HG03196 (cell line): Measurements from ENCODE around the gene CNNM2.
"Not testable (repeated sequence)": the region's sequence is repeated elsewhere in the genome, so short reads cannot be mapped to it uniquely, and the experiment has no call there.

Source experiments
- ATAC-seq: cut with Tn5 transposase; IDR thresholded peaks from one replicate; pipeline ENCODE4 v1.9.1; 2021; ENCODE audit not compliant: unreplicated experiment

Gene CNNM2

GRCh38 chr10:103102195-103102594 is 184.1 kb downstream of the CNNM2 start:
- ATAC-seq = no peak

DNA sequence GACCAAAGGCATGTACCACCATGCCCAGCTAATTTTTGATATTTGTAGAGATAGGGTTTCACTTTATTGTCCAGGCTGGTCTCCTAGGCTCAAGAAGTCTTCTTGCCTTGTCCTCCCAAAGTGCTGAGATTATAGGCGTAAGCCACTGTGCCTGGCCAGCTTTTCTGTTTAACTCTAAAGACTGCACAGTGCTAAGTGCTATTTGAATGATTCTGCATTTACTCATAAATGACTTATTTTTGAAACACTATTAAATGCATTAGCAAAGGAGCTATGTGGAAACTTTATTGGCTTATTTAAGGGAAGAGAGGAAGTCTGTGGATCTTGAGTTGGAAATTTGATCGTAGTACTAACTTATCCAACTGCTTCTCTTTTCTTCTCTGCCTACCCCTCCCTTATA is 185.9 kb downstream of the CNNM2 start:
- ATAC-seq = no peak

DNA sequence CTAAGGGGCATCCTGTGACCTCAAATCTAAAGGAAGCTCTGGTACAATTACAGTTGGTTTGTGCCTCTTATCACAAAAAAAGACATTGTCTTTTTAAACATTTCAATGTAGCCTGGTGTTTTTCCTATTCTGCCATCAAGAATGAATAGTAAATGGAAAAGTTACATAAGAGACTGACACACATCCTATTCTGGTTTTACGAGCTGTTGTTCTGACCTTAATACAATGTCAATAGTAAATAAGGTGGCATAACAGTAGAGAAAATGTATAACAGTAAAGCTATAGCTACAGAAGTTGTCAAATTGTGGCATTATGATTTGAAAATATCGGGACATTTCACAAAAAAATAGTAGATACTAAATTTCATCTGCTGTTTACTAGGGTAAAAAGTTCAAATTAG is 186.6 kb downstream of the CNNM2 start:
- no peak for ATAC-seq

GRCh38 chr10:103105462-103105861 is 187.4 kb downstream of the CNNM2 start:
- no peak for ATAC-seq

DNA sequence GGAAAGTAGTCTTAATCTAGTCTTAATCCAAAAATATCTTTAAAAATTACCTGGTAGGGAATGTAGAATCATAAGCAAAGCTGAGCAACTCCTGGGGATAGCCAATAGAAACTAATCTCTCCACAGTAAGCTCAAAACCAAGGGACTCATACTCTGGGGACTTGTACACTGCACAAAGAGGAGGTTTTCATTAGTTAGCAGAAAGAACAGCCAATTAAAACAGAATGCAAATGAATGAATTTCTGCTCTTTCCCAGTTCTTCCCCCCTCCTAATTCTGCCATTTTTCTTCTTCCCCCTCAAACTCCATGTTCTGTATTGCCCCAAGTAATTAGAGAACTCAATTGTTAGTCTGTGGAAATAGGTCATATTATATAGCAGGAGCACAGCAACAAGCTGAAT is 188.4 kb downstream of the CNNM2 start:
- no peak for ATAC-seq

- ATAC-seq = no peak
Measured at GRCh38 chr10:103109821-103110220, 191.7 kb downstream of the CNNM2 start.

DNA sequence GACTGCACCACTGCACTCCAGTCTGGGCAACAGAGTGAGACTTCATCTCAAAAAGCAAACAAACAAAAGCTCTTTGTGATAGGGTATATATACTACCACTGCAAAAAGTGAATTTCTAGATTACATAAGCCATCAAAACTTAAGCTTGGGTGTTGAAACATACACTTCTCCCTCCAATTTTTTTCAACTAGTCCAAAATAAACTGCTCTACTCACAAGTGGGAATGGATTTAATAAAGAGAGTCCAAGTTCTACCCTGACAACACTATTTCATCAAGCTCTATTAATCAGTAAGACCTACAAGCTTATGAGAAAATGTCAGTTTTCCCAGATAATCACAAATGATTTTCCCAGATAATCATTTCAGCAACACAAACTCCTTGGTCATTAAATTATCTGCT is 192.3 kb downstream of the CNNM2 start:
- no peak for ATAC-seq

DNA sequence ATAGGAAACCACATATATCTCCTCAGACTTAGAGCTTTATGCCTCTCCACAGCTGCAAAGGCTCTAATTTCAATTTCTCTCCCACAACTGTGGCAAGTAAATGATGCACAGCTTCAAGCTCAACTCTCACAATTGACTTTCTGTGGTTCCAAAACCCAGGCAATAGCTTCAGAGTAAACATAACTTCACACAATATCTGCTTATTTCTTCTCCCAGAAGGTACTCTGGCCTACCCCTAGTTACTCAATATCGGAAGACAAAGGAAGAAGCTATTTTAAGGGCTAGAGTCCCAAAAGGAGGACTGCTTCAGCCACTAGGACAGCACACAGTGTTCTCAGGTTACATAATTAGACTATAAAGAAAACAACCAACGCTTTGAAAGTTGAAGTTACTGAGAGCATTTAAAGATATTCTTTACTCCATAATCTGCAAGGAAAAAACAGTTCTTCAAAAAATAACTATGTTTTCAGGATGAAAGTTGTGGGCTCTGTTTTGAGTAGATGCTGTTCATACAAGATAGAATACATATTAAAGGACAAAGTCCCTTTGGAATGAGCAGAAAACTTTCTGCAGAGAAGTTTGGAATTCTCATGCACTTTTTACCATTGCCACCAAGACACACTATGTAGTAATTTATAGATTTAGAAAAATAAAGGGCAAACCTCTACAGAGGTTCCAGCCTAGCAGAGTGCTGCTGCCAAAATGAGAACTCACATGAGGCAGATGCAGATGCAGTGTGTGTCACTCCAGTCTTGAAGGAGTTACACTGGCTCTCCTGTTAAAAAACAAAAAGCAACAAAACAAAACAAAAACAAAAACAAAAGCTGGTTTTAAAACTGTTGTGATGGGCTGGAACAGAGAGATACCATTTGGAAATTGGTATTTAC is 193.2 kb downstream of the CNNM2 start:
- ATAC-seq = peak; percentile 72

DNA sequence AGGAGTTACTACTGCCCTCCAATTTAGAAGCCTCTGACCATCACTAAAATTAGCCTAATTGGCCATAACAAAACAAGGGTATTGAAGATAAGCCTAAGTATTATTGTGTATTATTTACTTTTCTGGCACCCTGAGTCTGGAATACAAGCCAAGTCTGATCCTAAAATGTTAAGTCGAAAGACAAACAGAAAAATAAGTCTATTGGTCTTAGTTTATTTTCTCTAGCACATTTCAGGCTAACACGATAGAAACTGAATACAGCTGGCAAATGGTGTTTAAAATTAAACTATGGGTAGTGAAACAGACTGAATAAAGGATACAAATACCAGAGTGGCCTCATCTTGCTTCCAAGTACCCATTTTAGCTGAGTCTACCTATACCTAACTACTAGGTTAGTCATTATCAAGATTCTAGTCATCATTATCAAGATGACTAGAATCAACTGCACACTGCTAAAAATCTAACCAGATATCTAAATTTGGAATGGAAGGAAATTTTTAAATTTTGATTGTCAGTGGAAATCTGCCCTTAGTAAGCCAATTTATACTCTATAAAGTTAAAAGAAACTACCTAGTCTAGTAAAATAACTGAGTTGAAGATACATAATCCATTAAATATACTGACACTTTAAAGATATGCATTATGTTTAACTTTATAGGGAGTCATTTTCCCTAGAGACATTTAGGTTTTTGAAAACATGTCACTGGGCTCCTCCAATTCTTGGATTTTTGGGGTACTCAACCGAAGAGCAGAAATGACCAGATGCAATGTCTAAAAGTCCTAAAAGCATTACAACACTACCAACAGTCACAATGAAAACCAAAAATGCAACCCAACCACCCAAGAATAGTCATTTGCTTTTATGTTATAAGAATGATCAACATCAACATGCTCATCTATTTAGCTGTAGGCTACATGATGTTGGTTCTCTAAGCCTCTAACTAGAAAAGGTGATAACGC is 194.1 kb downstream of the CNNM2 start:
- ATAC-seq = peak; percentile 60

DNA sequence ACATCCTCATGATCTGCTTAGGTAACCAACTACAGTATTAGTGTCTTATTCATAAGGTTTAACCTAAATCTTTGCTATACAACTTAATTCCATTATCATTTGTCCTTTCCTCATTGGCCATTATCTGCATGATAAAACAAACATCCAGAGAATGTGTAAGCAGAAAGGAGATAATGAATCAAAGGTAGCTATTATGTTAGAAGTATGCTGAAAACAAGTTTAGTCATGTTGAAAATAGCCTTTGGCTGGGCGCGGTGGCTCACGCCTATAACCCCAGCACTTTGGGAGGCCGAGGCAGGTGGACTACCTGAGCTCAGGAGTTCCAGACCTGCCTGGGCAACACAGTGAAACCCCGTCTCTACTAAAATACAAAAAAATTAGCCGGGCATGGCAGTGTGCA is 196.8 kb downstream of the CNNM2 start:
- no peak for ATAC-seq

GRCh38 chr10:103117247-103117646 is 199.2 kb downstream of the CNNM2 start:
- ATAC-seq = no peak

- ATAC-seq = no peak
Measured at GRCh38 chr10:103120546-103120945, 202.5 kb downstream of the CNNM2 start.

- ATAC-seq = no peak
Measured at GRCh38 chr10:103120977-103121735, 203.1 kb downstream of the CNNM2 start.

DNA sequence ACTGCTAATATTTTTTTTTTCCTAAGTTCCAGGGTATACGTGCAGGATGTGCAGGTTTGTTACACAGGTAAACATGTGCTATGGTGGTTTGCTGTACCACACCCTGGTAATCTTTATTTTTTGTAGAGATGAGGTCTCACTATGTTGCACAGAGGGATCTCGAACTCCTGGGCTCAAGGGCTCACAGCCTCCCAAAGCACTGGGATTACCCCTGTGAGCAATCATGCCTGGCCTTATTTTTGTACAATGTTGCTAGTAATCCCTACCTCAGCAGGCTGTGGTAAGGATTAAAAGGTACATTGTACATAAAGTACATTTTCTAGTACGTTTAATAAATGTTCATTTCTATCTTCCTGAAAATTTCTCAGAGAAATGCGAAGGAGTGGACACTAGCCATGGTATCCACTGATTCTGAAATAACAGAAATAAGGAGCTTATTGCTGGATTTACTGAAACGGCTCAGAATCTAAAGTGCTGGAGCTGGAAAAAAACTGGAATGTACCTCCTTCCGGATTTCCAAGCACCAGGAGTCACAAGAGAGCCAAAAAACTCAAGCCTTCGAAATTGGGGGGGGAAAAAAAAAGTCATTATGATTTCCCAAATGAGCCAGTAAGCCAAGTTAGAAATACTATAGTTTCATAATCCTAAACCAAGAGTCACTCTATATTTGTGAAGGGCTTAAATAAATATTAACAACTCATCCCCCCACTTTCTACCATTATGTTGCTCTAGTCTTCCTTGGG is 205.4 kb downstream of the CNNM2 start:
- ATAC-seq = no peak

DNA sequence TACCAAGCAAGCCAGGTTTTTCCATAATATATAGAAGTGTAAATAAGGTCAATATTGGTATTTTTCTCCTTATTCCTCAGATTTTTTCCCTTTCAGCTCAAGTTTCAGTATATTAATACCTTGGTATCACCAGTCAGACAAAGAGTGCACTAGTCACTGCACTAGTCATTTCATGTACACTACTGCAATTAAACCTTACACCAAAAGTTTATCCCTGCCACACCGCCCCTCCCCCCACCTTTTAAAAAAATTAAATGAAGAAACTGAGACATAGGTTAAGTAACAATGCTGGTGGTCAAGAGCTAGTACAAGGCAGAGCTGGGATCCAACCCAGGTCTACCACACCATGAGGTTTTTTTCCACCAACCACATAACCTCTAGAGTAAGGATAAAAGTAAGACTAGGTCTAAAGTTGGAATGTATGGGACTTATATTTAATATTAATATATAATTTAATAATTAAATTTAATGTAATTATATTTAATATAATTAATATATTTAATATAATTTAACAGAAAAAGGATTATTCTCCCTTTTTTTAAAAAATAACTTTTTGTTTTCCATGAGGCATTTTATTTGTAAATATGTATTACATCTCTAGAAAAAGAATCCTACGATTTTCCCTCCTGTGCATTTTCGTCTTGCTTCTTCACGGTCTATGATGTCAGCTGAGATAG is 206.5 kb downstream of the CNNM2 start:
- no peak for ATAC-seq

DNA sequence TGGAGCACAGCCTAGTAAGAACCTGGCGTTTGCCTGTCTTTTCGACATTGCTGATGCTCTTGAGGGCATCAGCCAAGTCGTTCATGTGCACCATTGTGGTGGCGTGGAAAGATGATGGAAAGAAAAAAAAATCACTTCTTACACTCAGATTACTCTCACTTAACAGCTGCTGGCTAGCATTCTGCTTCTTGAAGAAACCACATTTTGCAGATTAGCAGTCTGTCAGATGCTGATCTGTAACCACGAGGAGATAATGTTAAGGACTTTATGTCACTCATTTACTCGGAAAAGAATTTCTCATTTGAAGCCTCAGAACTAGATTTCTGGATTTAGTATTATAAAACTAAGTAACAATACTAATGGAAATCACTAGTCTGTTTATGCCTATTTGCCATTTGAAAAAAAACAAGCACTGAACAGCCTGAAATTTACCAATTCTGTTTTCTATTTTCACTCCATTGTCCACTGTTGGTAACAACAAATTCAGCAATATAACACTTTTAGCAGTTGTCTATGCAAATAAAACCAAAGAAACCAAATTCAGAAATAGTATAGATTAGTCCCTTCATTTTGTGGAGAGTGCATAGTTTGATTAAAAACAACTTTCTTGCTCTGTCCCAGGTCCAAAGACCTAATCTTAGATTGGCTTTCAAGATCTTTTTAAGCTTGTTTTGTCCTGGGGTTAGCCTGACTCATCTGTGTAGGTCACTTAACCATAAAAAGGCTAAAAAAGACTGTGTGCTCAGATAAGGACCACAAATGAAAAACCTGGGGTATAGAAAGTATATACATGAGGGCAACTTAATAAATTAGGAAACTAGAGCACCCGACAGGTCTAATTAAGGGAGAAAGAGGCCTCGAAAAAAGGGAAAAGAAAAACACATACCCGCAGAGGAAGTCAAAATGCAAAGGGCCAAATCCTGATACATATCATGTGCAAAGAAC is 207.5 kb downstream of the CNNM2 start:
- ATAC-seq = peak; percentile 89

DNA sequence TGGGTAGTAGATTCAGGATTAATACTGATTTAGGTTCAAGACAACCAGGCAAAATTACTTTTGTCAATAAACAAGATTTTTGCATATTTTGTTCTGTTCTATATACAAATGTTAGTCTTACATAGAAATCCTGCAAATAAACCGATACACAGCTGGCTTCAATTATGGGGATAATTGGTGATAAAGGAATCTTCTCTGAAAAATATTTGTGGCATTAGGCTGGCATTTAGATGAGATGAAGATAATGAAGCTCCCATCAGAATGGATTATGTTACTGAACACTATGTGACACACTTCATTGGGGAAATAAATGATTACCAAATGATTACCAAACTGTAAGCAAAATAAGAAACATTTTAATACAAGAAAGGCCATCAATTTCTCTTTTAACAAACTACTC is 209.1 kb downstream of the CNNM2 start:
- no peak for ATAC-seq

GRCh38 chr10:103130180-103130579 is 212.1 kb downstream of the CNNM2 start:
- not testable (repeated sequence) for ATAC-seq

GRCh38 chr10:103130910-103131309 is 212.8 kb downstream of the CNNM2 start:
- ATAC-seq = no peak
